HG03342 (cell line): ENCODE measurements around the gene ANKDD1B.
A peak's percentile ranks its signal among the peaks of the same experiment; 100 is the strongest.
"Not testable (repeated sequence)": the region's sequence is repeated elsewhere in the genome, so short reads cannot be mapped to it uniquely, and the experiment has no call there.

Source experiments
- ATAC-seq: cut with Tn5 transposase; IDR thresholded peaks from one replicate; pipeline ENCODE4 v1.9.1; 2021; ENCODE audit warnings: mild to moderate bottlenecking, moderate library complexity; ENCODE audit not compliant: unreplicated experiment

The ANKDD1B gene

DNA sequence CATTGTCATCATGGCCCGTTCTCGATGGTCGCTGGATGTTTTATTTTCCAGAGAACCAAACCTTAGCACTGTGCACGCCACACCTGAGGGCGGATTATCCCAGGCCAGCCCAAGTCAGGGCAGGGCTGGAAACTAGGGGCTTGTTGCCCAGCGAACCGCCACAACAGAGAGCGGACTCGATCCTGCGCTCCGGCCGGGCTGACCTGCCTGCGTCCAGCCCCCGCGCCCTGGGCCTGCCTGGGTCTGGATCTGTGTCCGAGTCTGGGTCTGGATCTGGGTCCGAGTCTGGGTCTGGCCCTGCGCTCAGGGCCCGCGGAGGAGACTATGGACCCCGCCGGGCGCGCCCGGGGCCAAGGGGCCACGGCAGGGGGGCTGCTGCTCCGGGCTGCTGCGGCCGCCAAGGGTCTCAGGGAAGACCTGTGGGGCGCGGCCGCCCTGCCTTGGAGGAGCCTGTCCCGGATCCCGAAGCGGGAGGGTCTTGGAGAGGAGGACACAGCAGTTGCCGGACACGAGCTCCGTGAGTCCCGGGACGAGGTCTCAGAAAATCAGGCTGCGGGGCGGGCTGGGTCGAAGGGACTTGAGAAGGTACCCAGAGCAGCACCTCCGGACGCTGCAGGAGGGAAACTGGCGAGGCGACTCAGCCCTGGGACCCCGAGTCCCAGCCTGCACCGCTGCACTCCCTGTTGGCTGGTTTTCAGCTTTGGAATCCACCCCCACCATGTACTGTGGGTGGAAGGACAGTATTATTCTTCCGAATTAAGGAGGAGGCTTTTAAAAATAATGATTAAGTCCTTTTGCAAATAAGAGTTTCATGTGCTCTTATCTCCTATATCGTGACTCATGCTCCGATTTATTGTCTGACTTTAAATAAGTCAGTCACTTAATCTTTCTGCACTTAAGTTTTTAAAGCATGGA, at the start of gene ANKDD1B:
ANKDD1B (plus strand) TSS at position 143 of the 915 bp plus-strand sequence; CDS start at position 325, 182 bp downstream.
- no peak for ATAC-seq

DNA sequence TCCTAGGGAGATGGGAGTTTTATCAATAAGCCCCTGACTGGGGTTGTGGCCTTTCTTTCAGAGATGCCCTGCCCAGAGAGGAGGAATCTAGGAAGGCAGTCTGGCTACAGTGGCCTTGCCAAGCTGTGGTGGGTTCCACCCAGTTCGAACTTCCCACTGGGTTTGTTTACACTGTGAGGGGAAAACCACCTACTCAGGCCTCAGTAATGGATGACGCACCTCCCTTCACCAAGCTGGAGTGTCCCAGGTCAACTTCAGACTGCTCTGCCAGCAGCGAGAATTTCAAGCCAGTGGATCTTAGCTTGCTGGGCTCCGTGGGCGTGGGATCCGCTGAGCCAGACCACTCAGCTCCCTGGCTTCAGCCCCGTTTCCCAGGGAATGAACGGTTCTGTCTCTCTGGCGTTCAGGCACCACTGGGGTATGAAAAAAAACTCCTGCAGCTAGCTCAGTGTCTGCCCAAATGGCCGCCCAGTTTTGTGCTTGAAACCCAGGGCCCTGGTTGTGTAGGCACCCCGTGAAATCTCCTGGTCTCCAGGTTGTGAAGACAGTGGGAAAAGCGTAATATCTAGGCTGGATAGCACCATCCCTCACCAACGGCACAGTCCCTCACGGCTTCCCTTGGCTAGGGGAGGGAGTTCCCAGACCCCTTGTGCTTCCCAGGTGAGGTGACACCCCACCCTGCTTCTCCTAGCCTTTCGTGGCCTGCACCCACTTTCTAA, 45.1 kb upstream of the ANKDD1B start:
- ATAC-seq, result not testable (repeated sequence)

DNA sequence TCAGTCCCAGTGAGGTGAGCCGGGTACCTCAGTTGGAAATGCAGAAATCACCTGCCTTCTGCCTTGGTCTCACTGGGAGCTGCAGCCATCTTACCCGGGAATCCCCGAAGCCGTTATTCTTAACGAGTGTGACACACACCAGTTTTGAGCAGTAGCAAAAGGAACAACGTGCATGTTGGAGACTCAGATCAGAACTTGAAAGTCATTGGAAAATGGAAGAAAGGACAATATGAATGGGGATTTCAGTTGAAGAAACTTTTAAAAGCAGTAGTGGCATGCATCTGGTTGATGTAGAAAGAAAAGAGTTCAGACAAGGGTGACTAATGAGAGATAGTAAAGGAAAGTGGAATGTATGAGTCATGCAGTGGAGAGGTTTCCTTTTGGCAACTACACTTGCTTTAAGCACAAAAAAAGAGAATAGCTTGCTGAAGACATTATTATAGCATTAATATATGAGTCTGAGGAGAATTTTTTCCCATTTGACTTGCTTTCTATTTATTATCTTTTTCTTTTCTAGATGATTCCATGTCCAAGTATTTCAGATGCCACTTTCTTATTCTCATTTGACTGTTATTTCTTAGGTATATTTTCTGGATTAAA, 44.4 kb upstream of the ANKDD1B start:
- ATAC-seq, result peak; percentile 83

DNA sequence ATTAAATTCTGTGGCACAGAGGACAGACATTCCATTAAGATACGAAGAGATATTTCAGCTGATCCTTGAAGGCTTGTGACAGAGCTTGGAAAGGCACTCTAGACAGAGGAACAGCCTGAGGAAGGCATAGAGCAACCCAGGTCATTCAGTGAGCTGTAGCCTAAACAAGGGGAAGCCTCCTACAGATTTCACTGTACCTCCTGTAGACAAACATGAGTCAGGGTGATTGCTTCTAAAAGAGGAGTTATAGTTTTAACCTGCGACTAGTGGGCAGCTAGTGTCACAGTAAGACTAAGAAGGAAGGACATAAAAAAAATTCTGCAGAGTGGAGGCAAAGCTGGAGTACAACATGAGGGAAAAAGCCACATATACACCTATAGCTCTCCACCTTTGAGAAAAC, 43.5 kb upstream of the ANKDD1B start:
- ATAC-seq, result peak; percentile 38

DNA sequence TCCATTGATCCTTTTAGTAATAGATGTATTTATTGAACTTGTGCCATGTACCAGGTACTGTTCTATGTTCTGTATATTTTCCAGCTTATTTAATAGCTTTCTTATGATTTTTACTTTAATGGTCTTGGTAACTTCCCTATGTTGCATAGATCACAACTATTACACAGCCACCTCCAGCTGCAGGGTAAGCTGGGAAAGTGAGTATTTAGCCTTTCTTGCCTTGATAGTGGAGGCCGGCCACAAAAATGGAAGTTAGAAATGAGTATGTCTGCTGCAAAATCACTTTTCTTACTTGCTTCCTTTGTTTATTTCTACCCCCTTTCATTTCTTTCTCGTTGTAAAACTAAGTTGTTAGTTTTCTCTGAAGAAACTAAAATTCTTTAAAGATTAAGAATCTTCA, 43.1 kb upstream of the ANKDD1B start:
- no peak for ATAC-seq

DNA sequence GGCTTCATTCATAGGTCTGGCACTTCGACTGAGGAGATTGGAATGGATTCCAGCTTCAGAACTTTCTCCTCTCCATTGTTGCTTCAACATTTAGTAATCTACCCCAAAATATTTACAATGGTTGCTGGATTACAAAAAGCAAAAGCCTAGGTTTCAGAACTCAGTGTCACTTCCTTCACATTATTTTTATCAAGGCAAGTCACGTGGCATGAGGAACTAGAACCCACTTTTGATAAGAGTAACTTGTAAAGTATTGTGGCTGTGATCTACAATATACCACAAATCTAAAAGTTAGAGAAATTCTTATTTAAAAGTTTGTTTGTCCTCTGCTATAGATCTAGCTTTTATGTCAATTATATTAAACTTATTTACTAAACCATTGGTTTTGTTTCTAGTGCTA, 39.7 kb upstream of the ANKDD1B start:
- no peak for ATAC-seq

DNA sequence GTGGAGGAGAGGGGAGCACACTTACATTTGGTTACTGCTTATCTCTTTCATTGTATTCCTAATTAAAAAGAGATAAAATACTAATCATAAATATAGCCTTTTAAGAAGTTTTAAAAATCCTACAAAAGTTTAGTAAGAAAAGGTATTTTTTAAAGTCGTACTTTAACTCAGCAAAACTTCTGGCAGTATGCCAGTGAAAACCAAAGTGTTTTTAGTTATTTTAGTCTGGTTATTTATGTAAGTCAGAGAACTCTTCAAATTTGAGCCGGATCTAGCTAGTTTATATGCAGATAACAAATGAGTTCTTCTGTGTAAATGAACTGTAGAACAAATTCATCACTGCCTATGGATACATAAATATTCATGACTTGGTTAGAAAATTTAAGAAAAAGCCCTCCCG, 36.5 kb upstream of the ANKDD1B start:
- ATAC-seq, result no peak

DNA sequence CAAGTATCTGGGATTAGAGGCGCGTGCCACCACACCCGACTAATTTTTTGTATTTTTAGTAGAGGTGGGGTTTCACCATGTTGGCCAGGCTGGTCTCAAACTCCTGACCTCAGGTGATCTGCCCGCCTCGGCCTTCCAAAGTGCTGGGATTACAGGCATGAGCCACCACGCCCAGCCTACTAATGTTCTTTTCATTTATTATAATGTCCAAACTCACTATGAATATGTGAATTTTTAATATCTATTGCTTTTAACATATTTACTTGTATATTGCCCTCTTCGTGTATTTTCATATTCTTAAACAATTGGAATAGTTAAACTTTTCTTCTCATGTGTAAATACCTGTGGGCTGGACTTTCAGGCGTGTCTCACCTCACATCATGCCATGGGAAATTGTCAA, 33.0 kb upstream of the ANKDD1B start:
- not testable (repeated sequence) for ATAC-seq

DNA sequence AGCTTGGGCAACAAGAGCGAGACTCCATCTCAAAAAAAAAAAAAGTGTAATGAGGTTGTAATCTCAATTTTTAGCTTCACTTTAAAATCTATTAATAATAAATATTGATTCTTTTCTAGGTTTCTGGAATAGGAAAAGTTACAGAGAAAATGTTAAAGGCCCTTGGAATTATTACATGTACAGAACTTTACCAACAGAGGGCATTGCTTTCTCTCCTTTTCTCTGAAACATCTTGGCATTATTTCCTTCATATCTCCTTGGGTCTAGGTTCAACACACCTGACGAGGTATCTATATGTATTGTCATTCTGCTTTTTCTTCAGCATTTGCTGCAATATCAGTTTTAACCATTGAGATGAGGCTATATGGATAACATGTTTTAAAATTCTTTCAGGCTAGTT, 26.6 kb upstream of the ANKDD1B start:
- no peak for ATAC-seq

DNA sequence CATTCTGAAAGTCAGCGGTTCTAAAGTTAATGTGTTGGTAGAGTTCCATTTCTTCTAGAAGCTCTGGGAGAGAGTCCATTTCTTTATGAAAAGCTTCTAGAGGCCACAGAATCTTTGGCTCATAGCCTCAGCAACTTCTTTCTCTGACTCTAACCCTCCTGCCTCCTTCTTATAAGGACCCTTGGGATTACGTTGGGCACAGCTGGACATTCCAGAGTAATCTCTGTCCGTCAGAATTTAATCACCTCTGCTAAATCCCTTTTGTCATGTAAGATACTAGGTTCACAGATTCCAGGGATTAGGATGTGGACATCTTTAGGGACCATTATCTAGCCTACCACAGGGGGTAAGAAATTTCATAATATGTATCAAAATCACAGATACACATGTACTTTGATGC, 22.6 kb upstream of the ANKDD1B start:
- ATAC-seq, result no peak

DNA sequence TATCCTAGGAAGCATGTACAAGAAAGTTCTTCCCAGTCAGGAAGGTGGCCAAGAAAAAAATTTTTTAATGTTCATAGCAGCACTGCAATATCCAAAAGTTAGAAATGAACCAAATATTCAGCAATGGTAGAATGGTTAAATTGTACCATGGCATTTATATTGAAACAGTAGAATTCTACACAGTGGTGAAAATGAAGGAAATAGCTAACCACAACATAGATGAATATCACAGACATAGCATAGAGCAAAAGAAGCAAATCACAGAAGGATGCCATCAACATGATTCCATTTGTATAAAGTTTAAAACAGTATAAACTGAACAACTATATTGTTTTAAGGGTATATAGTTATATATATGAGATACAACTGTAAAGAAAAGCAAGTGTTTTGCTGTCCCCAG, 10.7 kb upstream of the ANKDD1B start:
- no peak for ATAC-seq

DNA sequence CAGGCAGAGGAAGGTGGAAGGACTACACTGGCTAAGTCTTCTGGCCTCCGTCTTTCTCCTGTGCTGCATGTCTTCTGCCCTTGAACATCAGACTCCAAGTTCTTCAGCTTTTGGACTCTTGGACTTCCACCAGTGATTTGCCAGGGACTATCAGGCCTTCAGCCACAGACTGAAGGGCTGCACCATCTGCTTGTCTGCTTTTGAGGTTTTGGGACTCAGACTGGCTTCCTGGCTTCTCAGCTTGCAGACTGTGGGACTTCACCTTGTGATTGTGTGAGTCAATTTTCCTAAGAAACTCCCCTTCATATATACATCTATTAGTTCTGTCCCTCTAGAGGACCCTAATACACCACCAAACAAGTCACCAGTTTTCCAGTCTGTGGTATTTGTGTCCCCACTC, 9.7 kb upstream of the ANKDD1B start:
- no peak for ATAC-seq

DNA sequence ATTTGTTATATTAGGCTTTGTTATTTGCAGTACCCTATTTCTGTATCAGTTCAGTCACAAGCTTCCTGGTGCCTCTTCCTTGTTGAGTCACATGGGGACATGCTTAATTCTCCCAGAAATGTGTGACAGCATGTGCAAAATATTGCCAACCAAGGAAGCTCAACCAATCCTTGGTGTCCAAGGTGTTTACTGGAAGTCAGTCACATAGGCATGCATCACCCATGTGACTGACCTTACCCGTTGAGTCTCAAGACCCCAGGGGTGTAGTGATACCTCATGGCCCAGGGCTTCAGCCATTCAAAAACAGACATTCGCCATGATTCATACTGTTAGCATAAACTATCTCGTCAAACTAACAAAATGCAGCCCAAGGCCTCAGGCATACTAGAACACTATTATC, 9.3 kb upstream of the ANKDD1B start:
- no peak for ATAC-seq

DNA sequence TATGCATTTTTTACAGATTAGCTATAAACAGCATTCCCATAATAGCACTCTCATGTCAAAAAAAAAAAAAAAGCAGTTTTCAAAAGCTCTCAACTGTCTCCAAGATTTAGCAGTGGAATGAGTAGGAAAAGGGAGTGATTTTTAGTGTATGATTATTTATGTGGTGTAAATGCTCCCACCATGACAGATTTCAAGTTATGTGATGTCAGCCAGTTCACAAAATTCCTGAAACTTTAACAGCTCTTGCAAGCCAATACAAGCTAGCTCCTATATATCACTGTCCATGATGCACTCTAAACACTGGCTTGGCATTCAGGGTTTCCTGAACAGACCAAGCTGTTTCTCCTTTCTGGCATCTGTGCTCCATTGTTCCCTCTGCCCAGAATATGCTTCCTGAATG, 7.9 kb upstream of the ANKDD1B start:
- no peak for ATAC-seq

DNA sequence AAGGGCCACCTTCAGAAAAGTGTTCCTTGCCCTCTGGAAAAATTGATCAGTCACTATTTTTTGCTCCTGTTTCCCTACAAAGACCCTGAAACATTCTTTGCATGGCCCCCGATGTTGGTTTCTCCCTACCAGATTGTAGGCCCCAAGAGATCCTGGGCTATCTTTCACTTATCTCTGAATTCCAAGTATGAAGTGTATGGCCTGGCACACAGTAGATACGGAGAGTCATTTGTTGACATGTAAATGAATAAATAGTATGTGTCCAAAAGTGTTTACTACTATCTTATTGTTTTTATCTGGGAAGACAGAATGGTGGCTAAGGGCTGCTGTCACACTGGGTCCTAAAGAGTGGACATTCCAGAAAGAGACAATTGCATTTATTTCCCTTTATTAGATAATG, 7.4 kb upstream of the ANKDD1B start:
- ATAC-seq, result no peak

DNA sequence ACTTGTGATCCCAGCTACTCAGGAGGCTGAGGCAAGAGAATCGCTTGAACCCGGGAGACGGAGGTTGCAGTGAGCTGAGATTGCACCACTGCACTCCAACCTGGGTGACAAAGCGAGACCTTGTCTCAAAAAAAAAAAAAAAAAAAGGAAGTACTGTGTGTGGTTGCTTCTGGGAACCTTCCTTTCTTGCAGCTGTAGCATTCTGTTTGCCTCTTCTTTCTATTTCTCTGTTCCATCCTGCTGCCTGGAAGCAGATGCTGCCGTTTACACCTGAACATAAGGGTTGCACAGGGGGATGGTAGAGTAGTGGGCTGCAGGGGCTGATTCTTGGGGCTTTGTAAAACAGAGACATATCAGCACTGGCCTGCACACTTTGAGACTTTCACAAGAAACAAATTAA, 3.9 kb upstream of the ANKDD1B start:
- ATAC-seq, result not testable (repeated sequence)

DNA sequence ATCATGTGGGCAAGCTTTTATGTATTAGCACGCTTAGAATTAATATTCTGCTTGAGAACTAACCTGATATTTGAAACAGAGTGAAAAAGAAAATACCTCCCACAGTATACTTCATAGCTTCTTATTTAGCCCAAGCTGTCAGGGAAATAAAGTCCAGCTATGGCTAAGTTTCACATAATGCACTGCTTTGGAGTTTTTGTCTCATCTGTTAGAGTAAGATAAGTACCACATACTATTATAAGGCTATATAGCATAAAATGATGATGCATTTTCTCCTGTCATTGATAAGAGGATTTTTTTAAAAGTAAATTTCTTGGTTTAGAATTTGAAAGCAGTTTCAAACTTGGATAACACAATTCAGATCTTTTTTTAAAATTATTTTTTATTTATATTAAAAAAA, 2.4 kb upstream of the ANKDD1B start:
- no peak for ATAC-seq

DNA sequence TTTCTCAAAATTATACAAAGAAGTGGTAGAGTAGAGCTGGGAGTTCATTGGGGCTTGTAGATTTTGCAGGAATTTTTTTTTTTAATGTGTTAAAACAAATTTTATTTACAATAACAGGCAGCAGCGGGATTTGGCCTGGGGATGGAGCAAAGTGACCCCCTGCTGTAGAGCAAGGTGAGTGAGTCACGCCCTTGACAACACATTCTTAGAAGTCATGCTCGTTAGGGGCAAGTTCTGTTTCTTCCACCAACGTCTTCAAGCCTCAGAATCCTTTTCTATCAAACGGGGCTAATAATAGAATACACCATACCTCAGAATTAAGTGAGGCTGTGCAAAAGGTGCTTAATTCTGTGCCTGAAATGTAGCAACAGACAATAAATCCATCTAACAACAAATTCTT, 1.1 kb upstream of the ANKDD1B start:
- ATAC-seq, result no peak

DNA sequence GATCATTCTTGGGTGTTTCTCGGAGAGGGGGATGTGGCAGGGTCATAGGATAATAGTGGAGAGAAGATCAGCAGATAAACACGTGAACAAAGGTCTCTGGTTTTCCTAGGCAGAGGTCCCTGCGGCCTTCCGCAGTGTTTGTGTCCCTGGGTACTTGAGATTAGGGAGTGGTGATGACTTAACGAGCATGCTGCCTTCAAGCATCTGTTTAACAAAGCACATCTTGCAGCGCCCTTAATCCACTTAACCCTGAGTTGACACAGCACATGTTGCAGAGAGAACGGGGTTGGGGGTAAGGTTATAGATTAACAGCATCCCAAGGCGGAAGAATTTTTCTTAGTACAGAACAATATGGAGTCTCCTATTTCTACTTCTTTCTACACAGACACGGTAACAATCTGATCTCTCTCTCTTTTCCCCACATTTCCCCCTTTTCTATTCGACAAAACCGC, 368 bp upstream of the ANKDD1B start:
- not testable (repeated sequence) for ATAC-seq

DNA sequence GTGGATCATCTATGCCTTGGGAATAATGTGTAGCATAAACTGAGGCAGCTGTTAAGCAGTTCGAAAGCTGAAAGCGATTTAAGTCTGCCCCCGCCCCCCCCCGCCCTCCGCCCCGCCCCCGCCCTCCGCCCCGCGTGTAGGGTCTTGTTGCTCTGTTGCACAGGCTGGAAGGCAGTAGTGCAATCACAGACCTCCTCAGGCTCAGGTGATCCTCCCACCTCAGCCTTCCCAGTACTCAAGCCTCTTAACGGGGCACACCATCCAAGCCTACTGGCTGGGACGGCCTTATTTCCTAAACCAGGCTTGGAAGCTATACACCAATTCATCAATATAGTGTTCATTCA, 945 bp downstream of the ANKDD1B start:
- ATAC-seq, result no peak

DNA sequence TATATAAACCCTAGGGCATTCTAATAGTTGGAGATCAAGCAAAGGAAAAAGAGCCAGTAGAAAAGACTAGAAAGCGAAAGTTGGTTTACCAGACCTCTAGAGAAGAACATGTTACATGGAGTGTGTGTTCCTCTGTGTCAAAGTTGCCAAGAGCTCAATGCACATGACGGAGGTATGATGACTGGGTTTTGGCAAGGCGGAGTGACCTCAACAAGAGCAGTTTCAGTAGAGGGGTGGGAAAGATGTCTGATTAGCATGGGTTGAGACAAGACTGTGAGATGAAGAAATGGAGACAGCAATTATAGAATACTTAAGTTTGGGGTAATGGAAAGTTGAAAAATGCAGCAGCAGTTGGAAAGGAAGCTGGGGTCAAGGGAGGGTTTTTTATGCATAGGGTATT, 1.6 kb downstream of the ANKDD1B start:
- no peak for ATAC-seq

DNA sequence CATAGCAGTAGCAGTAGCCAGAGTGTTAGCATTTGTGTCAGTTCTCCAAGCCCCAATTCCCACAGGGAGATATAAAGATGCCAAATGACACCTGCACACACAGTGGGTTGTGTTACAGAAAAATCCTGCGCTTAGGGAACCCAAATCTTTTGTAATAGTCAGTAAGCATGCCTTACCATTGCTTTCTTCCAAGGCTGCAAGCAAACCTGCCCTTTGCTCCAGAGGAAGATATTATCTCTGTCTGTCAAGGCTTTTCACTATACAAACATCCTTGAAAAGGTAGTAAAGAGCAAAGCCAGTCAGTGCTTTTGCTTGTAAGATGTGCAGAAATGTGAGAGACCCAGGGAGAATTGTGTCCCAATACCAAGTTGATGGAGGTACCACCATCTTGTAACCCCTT, 2.9 kb downstream of the ANKDD1B start:
- ATAC-seq, result no peak
